Measurements from ENCODE around the gene CHN2.

CHN2 gene

DNA sequence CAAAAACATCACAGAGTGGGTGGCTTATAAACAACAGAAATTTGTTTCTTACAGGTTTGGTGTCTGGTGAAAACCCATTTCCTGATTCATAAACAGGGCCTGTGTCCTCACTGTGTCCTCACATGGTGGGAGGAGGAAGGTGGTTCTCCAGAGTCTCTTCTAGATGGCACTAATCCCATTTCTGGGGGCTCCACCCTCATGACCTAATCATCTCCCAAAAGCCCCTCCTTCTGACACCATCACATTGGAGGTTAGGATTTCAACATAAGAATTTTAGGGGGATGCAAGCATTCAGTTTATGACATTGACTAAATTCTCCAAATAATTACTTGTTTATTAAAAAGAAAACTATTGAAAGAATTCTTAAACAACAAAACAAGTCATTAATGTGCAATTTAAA is 116.0 kb downstream of the CHN2 start:
- DNase-seq (ENCODE audit: low read depth) = no peak

DNA sequence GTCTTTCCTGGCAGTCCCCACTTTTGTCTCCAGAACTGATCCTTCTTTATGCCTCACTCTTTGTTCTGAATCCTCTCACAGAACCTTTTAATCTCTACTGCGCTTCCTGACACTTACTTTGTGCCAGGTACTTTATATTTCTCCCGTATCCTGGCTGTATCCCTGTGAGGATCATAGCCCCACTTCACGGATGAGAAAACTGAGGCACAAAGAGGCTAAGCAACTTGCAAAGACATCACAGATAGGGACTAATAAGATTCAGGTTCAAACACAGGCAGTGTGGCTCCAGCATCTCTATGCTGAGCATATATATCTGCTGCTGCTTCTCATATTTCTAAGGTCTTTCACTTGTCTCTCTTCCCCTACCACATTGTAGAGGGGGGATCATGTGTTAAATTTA is 116.7 kb downstream of the CHN2 start:
- DNase-seq (ENCODE audit: low read depth) = no peak

DNA sequence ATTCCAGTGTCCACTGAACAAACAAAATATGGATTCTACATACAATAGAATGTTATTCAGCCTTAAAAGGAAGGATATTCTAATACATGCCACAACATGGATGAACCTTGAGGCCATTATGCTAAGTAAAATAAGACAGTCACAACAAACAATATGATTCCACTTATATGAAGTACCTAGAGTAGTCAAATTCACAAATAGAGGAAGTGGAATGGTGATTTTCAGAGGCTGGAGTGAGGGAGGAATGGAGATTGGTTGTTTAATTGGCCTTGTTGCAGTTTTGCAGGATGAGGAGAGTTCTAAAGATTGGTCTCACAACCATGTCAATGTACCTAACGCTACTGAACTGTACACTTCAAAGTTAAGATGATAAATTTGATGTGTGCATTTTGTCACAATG is 119.6 kb downstream of the CHN2 start:
- DNase-seq (ENCODE audit: low read depth) = no peak

DNA sequence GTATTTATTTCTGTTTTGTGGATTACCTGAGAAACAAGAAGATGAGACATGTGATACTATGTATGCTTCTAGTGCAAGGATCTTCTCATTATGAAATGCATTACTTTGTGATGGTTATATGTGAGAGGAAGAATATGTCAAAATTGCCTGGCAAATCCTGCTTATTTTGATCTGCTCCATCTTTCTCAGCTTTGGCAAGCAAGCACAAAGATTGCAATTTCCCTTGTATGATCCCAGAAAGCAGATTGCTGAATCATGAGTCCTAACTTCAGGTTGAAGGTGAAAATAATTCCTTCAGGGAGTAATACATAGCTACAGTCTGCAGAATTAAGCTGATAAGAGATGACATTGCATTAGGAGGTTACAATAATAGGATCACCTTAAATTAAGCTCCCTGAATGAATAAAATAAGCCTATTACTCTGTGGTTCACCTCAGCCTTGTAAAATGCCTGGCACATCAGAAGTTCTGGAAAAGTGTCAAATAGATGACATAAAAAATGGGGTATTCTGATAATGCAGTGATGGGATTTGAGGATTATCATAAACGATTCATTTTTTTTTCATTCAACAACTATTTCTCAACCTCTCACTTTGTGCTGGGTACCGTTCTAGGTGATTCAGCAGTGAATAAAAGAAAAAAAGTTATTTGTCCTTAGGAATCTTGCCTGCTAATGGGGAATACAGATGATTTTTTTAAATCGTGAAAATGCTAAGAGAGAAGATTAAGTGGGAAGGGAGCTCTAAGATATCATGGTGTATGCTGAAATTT is 120.7 kb downstream of the CHN2 start:
- DNase-seq (ENCODE audit: low read depth) = no peak

DNA sequence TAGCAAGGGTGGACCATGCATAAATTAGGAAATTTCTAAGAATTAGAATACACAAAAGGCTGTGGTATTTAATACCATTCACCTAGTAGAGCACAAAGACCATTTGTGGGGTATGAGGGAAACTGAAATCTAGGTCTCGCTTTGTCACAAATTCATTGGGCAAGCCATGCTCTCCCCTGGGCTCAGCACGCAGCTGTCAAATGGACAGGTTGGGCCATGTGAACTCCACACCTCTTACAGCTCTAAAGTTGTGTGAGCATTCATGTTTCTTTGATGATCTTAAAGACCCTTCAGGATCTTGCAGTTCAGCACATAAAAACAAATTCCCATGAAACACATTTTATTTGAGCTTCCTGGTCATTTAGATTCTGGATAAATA is 121.3 kb downstream of the CHN2 start:
- DNase-seq (ENCODE audit: low read depth) = no peak

DNA sequence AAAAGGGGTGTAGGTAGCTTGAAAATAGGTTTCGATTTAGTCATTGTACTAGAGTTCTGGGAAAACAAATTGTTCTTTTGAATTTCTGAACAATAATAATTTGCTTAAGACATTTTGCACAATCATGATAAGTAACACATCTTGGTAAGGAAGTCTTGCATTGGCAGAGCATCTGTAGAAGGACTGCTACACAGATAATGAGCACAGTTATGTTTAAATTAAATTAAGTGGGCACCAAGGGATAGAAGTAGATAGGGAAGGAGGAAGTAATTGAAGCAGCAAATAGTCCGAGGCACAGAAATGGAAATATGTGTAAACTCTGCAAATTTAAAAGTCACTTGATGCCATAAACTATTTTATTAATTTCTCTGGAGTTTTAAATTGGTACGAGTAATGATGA is 122.4 kb downstream of the CHN2 start:
- no peak for DNase-seq (ENCODE audit: low read depth)

DNA sequence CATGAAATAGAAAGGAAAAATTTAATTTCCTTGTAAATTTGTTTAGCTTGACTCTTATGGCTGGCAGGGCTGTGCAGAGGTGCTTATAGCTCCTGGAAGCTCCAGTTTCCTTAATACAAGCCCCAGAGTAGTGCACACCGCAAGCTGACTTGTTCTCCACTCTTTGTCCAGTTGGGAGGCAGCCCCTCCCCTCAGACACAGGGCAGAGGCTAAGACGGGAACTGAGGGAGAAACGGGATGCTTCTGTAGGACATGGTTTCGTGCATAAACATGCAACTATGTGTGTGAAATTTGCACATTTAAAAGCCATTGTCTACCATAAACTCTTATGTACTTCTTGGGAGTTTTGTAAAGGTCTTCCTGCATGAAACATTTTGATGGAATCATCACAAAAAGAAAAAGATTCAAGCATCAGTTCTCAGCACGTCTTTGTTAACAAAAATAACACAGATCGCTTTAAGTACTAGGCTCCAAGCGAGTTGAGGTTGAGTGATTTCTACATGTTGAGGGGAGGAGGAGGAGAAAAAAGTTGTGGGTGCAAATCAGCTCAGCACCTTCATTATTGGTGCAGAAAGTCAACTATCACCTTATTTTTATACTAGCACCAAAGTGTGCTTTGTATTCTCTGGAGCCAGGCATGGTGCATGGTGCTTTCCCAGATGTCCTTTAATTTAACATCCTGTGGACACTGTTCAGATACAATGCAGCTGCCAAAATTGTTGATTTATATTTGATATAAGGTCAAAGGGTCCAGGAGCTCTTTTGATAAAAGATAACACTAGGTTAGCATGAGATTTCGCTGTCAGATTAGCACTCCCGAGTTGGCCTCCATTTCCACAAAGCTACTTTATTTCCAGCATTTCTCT is 124.5 kb downstream of the CHN2 start:
- no peak for DNase-seq (ENCODE audit: low read depth)

DNA sequence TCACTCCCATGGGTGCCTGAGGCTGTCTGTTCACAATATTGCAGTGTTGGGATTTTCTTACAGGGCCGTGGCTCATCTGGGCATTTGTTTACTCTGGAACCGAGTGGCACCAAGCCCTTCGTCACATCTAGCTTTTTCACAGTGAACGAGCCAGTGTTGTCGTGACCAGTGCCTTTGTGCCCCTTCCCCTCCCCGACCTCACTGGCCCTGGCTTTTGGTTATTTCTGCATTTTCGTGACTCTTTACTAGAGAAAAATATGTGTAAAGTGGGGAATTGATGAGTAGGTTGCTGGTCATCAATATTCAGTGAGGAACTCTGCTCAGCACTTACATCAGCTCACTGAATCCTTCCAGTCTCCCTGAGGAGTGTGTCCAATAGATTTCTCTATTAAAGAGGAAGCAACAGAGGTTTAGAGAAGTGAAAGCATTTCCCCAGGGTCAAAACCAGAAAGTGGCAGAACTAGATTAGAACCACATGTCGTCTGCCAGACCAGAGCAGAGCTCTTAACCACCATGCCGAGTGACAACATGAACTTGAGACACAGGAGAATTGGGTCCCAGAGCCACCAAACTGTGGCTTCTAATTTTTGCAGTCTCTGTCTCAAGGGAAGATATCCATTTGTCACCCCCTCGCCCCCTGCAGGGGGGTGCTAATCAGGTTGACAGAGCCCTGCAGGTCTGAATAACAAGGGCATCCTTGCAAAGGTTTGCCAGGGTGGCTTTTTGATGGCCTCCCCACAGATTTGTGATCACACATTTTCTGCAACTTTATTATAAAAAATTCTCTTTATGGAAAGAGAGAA is 125.3 kb downstream of the CHN2 start:
- DNase-seq (ENCODE audit: low read depth) = no peak

DNA sequence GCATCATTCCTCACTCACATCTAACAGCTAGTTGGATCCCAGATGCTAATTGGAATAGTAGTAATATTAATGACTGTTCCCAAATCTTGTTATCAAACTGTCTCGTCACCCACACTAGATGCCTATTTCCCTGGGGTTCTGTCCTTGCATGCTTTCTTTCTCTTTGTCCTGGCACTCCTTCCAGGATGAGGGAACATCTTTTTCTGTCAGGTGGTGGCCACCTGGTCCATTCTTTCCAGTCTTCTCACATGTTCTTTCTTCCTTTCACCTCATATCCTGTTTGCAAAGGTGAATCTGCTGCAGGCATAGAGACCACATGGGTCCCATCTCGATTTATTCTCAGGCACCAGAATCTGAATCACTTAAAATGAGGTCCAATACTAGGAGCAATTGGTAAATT is 126.0 kb downstream of the CHN2 start:
- no peak for DNase-seq (ENCODE audit: low read depth)

DNA sequence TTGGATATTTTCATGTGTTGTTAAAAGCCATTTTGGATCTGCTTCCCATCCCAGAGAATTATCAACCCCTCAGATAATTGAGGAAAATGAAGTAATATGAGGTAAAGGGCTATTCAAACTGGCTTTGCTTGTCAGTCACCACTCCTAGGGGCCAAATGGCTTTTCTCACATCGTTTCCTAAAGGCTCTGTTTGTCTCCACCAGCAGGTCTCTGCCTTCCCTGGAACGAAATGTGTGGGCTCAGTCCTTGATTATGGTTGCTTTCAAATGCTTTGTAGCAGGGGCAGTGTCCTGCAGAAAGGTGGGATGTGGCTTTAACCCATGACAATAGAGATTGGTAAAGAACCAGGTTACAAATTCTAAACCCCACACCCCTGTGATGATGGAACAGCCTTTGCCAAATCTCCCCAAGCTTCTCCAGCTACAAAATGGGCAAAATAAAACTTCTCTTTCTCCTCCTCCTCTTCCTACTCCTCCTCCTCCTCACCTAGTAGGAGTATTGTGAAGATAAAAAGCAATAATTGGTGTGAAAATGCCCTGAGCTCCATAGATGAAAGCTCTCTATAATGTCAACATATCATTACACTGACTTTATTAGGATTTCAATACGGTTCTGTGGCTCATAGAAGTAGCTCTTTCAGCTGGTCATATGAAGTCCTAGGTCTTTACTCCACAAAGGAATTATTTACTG is 127.6 kb downstream of the CHN2 start:
- no peak for DNase-seq (ENCODE audit: low read depth)

DNA sequence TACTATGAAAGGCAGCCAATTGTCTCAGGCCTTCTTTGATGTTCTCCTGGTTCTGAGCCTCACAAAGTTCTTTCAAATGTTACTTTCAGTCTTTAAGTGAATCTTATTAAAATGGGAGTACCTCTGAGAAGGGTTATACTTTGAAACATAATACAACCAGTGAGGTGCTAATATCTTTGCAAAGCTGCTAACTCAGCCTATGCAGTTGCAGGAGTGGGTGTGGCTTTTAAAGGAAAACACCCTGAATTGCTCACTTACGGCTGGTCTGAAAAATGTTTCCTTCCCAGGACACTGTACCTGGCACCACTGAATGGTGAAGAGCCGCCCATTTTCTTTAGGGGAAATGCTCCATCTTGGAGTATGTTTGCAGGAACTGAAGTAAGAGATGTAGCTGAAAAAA is 130.9 kb downstream of the CHN2 start:
- DNase-seq (ENCODE audit: low read depth) = no peak

DNA sequence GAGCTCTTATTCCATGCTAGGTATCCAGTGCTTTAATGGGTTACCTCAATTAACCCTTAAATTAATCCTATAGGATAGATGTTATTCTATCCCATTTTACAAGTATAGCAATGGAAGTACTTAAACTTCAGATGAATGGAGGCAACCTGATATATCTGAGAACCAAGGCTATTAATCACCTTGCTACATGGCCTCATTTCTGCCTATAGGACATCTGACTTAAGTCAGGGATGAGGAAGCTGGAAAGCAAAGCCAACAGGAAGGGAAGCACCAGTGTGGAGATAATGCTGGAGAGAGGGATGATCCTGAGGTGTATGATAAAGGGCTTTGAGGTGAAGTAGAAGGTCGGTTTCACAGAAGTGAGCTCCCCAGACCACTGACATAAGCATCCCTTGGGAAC is 132.3 kb downstream of the CHN2 start:
- DNase-seq (ENCODE audit: low read depth) = no peak

DNA sequence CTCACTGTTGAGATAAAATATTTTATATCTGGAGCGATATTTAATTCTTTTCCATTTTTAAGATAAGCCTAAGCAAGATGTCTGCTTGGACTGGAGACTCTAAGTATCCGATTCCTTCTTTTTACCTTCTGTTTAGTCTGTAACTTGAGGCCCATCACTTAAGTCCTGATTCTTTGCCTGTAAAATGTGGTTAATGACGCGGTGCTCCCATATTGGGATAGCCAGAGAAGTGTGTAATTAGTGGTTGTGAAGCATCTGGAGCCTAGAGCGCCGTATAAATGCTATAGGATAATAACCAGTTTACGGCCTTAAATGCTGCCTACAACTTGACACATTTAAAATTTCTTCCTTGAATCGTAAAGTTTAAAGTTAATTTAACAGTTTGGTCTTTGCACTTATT is 132.9 kb downstream of the CHN2 start:
- DNase-seq (ENCODE audit: low read depth) = no peak

DNA sequence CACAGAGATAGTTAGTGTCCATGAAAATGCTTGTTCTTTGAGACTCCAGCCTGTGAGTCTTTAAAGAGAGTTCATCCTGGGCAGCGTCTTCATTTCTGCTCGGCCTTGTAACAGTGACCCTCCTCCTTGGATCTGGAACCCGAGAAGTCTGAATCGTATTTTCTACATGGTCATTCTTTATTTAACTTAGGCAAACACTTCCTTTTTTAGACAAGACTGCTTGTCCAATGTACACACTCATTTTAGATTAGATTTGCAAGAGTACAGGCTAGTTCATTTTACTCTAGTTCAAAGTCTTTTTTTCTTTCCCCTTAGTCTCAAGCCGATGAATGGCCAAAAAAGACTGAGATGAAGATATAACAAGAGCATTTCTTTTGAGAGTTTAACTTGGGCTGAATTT is 133.5 kb downstream of the CHN2 start:
- no peak for DNase-seq (ENCODE audit: low read depth)

DNA sequence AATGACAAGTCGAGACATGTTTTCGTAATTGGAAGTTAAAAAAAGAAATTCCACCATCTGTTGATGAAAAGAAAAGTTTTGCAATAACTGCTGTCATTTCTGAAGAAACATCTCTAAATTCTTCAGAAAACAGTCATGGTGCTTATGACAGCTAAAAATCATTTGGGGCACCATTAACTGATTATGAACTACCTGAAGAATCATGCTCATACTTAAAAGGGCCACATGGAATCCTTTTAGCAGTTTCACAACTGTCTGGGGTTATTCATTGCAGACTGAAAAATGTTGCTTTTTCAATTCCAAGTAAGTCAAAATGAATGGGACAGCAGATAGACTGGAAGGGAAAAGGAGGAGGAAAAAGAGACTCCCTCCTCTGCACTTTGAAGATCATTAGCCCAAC is 134.2 kb downstream of the CHN2 start:
- no peak for DNase-seq (ENCODE audit: low read depth)

DNA sequence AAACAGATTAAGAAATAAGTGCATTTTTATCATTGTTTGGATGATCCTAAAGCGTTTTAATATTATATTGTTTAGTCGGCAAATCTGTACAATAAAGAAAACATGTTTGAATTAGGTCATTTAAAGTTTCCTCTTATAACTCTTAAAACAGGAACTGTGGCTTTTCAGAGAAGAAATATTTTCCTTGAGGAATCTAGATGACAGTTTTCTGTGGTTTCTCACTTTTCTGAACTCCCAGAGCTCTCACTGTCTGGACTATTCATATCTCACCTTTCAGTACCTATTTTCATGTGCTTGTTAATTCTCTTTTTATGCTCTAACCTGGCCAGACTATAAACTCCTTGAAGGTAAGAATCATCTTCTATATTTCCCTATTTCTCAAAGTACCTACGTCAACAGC is 135.1 kb downstream of the CHN2 start:
- DNase-seq (ENCODE audit: low read depth) = no peak

DNA sequence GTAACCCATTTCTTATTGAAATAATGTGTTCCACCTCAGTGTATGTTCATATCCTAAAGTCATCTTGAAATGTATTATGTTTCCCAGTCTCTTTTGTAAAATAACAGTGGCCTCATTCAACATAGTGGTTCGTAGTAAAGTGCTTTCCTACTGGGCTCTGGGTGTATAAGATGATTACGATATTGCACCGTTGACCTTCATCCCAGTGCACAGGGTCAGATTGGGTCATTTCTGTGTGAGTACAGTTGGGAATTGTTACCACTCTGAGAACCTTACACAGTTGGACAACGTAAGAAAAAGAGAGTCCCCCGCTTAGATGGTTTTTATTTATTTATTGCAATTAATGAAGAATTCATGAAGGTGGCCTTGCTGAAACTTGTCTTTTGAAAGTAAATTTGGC is 135.6 kb downstream of the CHN2 start:
- DNase-seq (ENCODE audit: low read depth) = no peak

DNA sequence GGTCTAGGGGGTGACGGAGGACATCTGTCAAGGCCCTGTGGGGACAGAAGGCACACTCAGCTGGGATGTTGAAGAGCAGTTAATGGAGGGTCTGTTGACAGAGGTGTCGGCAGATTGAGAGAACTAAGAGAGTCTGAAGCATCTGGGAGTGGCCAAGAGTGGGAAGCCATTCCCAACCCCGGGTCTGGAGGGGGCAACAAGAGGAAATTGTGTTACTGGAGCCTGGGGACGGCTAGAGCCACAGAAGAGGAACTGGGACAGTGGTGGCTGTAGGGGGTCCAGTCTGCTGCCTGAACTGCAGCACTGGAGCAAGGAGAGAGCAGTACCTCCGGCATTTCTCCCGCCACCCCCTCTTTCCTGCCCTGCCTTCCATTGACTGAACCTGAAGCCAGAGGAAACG is 136.6 kb downstream of the CHN2 start:
- no peak for DNase-seq (ENCODE audit: low read depth)

DNA sequence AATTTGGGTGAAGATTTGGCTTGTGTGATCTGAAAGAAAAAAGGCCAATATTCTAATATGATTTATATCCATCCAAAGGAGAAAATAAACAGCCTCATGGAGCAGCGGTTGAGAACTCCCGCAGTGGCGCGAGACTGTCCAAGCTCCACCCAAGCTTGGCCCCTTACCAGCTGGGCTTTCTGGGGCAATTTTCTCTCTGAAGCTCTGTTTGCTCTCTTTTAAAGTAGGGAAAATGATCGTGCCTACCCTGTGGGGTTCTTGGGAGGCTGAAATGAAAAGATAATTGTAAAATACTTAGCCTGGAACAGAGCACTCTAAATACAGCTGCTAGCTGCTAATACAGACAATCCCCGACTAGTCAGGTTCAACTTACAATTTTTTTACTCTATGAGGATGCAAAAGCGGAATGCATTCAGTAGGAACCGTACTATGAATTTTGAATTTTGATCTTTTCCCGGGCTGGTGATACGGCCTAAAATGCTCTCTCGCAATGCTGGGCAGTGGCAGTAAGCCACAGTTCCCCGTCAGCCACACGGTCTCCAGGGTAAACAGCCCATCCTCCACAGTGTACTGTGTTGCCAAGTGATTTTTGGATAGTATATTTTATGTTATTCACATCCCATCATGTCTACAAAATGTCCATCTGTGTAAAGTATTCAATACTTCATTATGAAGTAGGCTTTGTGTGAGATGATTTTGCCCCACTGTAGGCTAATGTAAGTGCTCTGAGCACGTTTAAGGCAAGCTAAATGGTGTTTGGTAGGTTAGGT is 137.7 kb downstream of the CHN2 start:
- no peak for DNase-seq (ENCODE audit: low read depth)

DNA sequence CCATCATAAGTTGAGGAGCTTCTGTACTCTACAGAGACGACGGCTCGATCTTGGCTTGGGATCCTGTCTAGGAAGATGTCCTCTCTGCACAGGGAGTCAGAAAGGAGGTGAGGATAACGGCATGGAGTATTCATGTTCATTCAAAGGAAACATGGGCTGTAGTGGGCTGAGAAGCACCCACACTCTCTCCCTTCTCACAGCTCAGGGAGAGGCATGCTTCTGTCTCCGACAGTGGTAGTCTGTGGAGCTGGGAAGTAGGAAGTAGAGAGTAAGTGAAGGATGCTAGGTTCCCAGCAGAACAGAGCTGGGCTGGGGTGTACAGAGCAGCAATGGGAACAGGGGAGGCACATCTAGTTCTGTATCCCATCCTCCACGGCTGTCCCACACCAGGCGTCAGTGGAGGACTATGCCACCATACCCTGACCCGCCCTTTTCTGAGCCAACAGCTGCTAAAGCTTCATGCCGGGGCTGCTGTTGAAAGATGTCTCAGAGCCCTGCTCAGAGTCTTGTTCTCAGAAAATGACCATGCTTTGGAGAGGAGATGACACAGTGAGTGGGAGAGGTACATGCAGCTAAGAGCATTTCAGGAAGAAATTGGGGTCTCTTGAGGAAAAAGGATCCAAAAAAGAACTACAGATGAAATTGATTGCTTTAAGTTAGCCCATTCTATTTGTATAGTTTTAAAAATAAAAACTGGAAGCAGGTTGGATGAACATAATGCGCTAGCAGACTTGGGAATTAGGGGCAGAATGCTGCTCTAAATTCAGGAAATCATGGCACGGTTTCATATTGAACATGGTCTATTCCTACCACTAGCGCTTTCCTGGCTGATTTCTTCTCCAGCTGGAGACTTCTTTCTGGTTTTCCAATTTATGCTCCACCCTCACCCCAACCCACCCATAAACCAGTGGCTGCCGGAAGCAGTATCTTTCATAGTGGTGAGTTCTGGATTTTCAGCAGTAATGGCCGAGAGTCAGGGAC is 138.6 kb downstream of the CHN2 start:
- no peak for DNase-seq (ENCODE audit: low read depth)
